Panc1 (cell line): ENCODE measurements around the gene CROT.
"Not testable (repeated sequence)": the region's sequence is repeated elsewhere in the genome, so short reads cannot be mapped to it uniquely, and the experiment has no call there.

Experiments
- CTCF ChIP-seq: fragments of 450-650 bp; IDR thresholded peaks from 2 replicates; pipeline ENCODE4 v1.5.1; 2017; ENCODE audit warnings: mild to moderate bottlenecking
- POLR2AphosphoS5 ChIP-seq: IDR thresholded peaks from 2 replicates; pipeline ENCODE4 v1.6.1; 2012; ENCODE audit warnings: mild to moderate bottlenecking, low read depth, low read length, moderate library complexity
- REST ChIP-seq, 2 experiments: IDR thresholded peaks; 2 replicates each; pipeline ENCODE4 v1.6.1; 2011 to 2012; ENCODE audit warnings: low read depth in 2 of 2, control low read depth in 1 of 2, low read length in 1 of 2, mild to moderate bottlenecking in 1 of 2, moderate library complexity in 1 of 2; ENCODE audit not compliant: insufficient read depth in 1 of 2

- not testable (repeated sequence) for TF ChIP-seq CTCF; POLR2AphosphoS5; REST (IDR thresholded peaks at IDR 0.05; ENCODE audit: insufficient read depth in 1 of 2, low read depth in 2 of 2, low read length in 1 of 2)
These were observed 26.3 kb upstream of the CROT start for GRCh38 chr7:87319154-87319581.
